ENCODE measurements around the gene SIGLEC14.

DNA sequence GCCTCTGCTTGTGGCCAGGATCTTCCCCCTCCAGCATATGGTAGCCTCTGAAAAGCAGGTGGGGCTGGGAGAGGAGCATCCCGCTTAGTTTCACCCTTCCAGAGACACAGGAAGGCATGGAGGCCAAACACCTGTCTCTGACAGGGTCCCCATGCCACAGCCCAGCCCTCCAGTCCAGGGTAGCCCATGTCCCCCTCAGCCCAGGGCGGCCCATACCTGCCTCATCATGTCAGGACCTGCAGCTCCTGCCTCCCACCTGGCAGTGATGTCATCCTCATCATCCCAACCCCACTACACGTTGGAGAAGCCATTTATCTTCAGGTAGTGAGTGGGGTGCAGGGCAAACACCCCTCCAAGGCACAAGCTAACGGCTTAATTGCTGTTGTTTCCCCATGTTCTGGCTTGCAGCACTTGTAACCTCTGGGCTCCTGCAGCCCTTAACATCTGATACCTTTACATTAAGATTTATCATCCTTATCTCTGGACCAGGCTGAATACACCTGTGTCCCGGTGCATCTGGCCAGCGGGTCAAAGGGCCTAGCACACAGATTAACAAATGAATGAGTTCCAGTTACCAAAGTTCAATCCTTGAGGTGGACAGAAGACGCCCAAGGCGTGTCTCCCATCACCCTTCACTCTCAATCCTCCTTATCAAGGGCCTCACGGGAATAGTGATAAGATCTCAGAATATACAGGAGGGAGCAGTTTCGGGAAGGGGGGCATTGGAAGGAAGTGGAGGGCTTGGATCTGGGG, 53.3 kb downstream of the SIGLEC14 start:
- TF ChIP-seq CTCF (IDR thresholded peaks at IDR 0.05): no peak
- TF ChIP-seq POLR2A (IDR thresholded peaks at IDR 0.05): no peak

Measured in body of pancreas (tissue), 4 donors.